Astrocyte of the cerebellum (primary cell): Measurements from ENCODE around the gene LRRC74A.

Experiments used
- DNase-seq: peaks from one replicate; pipeline ENCODE4 v3.0.0-alpha.2; 2011; ENCODE audit warnings: low read depth
- H3K4me3 ChIP-seq: 2 replicates; pipeline ENCODE4 v1.5.1; 2011; ENCODE audit warnings: mild to moderate bottlenecking, low read depth, low read length, moderate library complexity
- in situ Hi-C: cut with HindIII; loops from 2 replicates; pipeline ENCODE4 v1.10.0; 2017; ENCODE audit warnings: low sequenced_read_pairs
- TF ChIP-seq, protein P1 (sequence below): IDR thresholded peaks from 2 replicates; pipeline ENCODE4 v1.5.1; 2012; ENCODE audit warnings: low read length, low read depth, moderate library complexity, mild to moderate bottlenecking; ENCODE audit errors: missing control alignments

The LRRC74A gene

GRCh38 chr14:76830556-76830955 lies 4.3 kb downstream of the LRRC74A start:
- DNase-seq, result no peak
- TF ChIP-seq, protein P1, sequence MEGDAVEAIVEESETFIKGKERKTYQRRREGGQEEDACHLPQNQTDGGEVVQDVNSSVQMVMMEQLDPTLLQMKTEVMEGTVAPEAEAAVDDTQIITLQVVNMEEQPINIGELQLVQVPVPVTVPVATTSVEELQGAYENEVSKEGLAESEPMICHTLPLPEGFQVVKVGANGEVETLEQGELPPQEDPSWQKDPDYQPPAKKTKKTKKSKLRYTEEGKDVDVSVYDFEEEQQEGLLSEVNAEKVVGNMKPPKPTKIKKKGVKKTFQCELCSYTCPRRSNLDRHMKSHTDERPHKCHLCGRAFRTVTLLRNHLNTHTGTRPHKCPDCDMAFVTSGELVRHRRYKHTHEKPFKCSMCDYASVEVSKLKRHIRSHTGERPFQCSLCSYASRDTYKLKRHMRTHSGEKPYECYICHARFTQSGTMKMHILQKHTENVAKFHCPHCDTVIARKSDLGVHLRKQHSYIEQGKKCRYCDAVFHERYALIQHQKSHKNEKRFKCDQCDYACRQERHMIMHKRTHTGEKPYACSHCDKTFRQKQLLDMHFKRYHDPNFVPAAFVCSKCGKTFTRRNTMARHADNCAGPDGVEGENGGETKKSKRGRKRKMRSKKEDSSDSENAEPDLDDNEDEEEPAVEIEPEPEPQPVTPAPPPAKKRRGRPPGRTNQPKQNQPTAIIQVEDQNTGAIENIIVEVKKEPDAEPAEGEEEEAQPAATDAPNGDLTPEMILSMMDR, result no peak
- in situ Hi-C loops, result no loop called here
- H3K4me3 ChIP-seq, result no peak overlapping the region

DNA sequence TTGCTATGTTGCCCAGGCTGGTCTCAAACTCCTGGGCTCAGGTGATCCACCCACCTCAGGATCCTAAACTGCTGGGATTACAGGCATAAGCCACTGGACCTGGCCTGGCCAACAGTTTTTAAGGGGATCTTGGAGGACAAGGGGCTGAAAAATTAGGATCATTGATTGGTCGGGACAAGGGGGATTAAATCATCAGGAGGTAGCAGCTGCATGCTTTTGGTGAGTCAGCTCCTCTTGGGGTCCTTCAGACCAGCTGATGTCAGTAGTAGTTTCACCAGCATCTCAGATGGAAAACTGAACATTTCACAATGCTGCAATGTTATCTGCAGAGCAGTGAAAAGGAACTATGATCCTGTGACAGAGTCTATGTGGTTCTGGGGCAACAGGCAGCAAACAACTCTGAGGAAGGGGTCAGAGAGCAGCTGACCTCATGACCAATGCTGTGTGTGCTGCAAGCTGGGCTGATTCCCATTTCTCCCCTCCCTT lies 6.3 kb downstream of the LRRC74A start:
- in situ Hi-C loops, result no loop called here
- TF ChIP-seq, protein P1, result no peak
- H3K4me3 ChIP-seq, result no peak overlapping the region
- no peak for DNase-seq

GRCh38 chr14:76833011-76833410 lies 6.8 kb downstream of the LRRC74A start:
- in situ Hi-C loops, result no loop called here
- TF ChIP-seq, protein P1, result no peak
- no peak for DNase-seq
- no peak overlapping the region for H3K4me3 ChIP-seq

- no peak overlapping the region for H3K4me3 ChIP-seq
- no peak for DNase-seq
- TF ChIP-seq, protein P1, result no peak
- in situ Hi-C loops, result no loop called here
These were observed 8.0 kb downstream of the LRRC74A start for GRCh38 chr14:76834241-76834661.

DNA sequence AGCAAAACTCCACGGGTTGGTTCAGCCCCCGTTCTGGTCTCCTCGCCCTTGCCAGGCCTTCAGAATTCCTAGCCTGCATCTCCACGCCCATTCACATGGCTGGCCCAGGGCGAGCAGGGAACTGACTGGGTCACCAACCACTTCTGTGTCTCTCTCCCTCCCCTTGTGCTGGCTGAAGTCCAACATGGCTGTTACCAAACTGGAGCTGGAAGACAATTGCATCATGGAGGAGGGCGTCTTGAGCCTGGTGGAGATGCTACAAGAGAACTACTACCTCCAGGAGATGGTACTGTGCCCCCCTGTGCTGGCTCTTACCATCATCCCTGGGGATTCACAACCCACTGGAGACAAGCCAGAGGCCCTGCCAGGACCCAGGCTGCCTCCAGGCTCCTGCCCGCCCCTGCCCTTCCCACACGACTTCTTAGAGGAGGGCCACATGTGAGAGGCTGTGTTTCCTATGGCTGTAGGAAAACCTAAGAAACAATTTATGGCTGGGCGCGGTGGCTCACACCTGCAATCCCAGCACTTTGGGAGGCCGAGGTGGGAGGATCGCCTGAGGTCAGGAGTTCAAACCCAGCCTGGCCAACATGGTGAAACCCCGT lies 9.9 kb downstream of the LRRC74A start:
- in situ Hi-C loops, result no loop called here
- DNase-seq, result no peak
- H3K4me3 ChIP-seq, result no peak overlapping the region
- TF ChIP-seq, protein P1, result no peak

DNA sequence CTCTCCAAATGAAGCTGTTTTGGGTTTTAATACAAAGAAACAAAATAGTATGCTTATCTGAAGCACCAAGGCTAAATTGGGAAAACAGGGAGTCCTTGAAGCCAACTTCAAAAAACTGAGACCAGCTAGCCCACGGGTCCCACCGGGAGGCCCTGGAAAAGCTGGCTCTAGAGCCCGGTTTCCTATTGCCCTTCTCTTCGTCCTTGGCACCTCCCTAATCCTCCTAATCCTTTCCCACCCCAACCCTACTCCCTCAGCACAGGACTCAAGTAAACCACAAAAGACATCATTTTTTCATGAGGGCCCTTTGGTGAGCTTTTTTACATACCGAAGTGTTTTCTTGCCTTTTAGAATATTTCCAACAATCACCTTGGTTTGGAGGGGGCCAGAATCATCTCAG lies 11.3 kb downstream of the LRRC74A start:
- in situ Hi-C loops, result no loop called here
- TF ChIP-seq, protein P1, result no peak
- DNase-seq, result no peak
- H3K4me3 ChIP-seq, result no peak overlapping the region
